Measurements from ENCODE around the gene FES. TPM values are rescaled to one million over a fixed set of nuclear protein-coding genes. Genes with fewer than 3 reads are reported as not detected.

The FES gene
- polyA plus RNA-seq, 3 donors, result 140 to 260 (median 157) TPM

DNA sequence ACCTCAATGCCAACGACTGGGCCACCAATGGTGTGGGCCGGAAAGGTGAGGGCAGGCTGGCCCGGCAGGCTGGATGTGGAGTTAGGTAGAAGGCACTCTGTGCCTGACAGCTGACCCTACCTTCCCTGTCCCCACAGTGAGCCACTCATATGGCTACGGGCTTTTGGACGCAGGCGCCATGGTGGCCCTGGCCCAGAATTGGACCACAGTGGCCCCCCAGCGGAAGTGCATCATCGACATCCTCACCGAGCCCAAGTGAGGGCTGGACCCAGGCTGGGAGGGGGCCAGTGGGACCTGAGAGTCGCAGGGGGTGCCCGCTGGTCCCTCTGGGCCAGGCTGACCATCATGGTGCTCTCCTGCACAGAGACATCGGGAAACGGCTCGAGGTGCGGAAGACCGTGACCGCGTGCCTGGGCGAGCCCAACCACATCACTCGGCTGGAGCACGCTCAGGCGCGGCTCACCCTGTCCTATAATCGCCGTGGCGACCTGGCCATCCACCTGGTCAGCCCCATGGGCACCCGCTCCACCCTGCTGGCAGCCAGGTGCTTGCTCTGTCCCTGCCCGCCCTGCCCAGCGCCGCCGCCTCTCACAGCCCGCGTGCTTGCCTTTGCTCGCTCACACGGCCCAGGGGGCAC is 4.5 kb upstream of the FES start:
- Histone ChIP-seq H3K27ac (ENCODE audit: low read depth in 1 of 2, low read length in 2 of 2) (no peak overlapping the region), H3K4me2 (replicated peaks; ENCODE audit: extremely low read depth, low read length, poor library complexity, severe bottlenecking) (no peak overlapping the region), H2AFZ (ENCODE audit: insufficient read depth, low read depth, low read length, poor library complexity, severe bottlenecking) (no peak overlapping the region), H3K4me3 (replicated peaks in 1 of 3; ENCODE audit: low read depth in 2 of 3, low read length in 3 of 3) (no peak overlapping the region), H3K9ac (ENCODE audit: insufficient read depth, low read length, poor library complexity, severe bottlenecking) (no peak overlapping the region), H3K9me3 (replicated peaks in 1 of 2; ENCODE audit: control insufficient read depth in 1 of 2, insufficient read depth in 1 of 2, low read length in 2 of 2) (no peaks in the 10 kb centered on the region), H3K79me2 (ENCODE audit: insufficient read depth, low read length) (peaks cover 63% of the 10 kb centered on the region), H3K27me3 (ENCODE audit: control insufficient read depth in 2 of 2, insufficient read depth in 2 of 2, low read length in 2 of 2) (no peaks in the 10 kb centered on the region), H3K36me3 (replicated peaks in 1 of 2; ENCODE audit: control insufficient read depth in 1 of 2, insufficient read depth in 2 of 2, low read length in 2 of 2) (peaks cover 74 to 79% of the 10 kb centered on the region in 2 donors), H3K4me1 (ENCODE audit: control insufficient read depth in 1 of 2, insufficient read depth in 2 of 2, low read length in 2 of 2) (peaks cover 12 to 23% of the 10 kb centered on the region in 2 donors), H4K20me1 (ENCODE audit: insufficient read depth, low read length) (peaks cover 73% of the 10 kb centered on the region)
- no peak overlapping the region for H3K27ac Mint-ChIP-seq
- no peaks in the 10 kb centered on the region for H3K9me3 Mint-ChIP-seq
- intact Hi-C loops (cut with micrococcal nuclease), result loop anchor here (5.0 to 10.0 kb wide), 3 partner anchors 63 to 165 kb away; partner anchors contain the start of gene BLM (in 1 of the 2)
- peaks cover 0 to 1% (median 0%) of the 10 kb centered on the region in 3 donors for H3K27me3 Mint-ChIP-seq (ENCODE audit: low read depth in 3 of 3)
- peaks cover 65 to 77% of the 10 kb centered on the region in 2 donors for H3K36me3 Mint-ChIP-seq
- H3K4me3 Mint-ChIP-seq, result no peak overlapping the region
- 97% methylated on average over 23 of the region's 35 CpGs for WGBS (ENCODE audit: insufficient coverage)
- H3K4me1 Mint-ChIP-seq, result peaks cover 14% of the 10 kb centered on the region
- DNase-seq, result no peak
- TF ChIP-seq, protein P1, sequence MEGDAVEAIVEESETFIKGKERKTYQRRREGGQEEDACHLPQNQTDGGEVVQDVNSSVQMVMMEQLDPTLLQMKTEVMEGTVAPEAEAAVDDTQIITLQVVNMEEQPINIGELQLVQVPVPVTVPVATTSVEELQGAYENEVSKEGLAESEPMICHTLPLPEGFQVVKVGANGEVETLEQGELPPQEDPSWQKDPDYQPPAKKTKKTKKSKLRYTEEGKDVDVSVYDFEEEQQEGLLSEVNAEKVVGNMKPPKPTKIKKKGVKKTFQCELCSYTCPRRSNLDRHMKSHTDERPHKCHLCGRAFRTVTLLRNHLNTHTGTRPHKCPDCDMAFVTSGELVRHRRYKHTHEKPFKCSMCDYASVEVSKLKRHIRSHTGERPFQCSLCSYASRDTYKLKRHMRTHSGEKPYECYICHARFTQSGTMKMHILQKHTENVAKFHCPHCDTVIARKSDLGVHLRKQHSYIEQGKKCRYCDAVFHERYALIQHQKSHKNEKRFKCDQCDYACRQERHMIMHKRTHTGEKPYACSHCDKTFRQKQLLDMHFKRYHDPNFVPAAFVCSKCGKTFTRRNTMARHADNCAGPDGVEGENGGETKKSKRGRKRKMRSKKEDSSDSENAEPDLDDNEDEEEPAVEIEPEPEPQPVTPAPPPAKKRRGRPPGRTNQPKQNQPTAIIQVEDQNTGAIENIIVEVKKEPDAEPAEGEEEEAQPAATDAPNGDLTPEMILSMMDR (IDR thresholded peaks at IDR 0.05), result no peak

DNA sequence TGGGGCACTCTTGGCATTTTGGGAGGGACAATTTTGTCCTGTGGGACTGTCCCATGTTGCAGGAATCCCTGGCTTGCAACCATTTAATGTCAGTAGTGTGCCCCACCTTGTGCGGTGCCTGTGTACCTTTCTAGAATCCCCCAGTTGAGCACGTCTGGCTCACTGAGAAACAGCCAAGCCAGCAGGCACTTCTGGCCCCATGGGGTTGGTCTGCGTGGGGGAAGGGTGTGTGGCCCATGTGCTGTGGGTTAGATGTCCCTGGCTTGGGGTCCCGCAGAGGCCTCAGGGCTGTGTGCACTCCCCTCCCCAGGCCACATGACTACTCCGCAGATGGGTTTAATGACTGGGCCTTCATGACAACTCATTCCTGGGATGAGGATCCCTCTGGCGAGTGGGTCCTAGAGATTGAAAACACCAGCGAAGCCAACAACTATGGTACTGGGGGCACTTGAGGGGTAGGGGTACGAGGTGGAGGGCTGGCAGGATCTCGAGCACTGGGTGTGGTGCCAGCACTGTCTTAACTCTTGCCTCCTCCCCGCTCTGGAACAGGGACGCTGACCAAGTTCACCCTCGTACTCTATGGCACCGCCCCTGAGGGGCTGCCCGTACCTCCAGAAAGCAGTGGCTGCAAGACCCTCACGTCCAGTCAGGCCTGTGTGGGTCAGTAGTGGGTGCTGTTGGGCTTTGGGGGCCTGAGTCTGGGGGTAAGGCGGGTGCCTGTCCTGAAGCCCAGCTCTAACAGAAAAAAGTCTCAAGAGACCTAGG is 3.7 kb upstream of the FES start:
- Histone ChIP-seq H3K79me2 (ENCODE audit: insufficient read depth, low read length) (peaks cover 63% of the 10 kb centered on the region), H4K20me1 (ENCODE audit: insufficient read depth, low read length) (peaks cover 72% of the 10 kb centered on the region), H3K27ac (ENCODE audit: low read depth in 1 of 2, low read length in 2 of 2) (no peak overlapping the region), H3K27me3 (ENCODE audit: control insufficient read depth in 2 of 2, insufficient read depth in 2 of 2, low read length in 2 of 2) (no peaks in the 10 kb centered on the region), H2AFZ (ENCODE audit: insufficient read depth, low read depth, low read length, poor library complexity, severe bottlenecking) (no peak overlapping the region), H3K4me2 (replicated peaks; ENCODE audit: extremely low read depth, low read length, poor library complexity, severe bottlenecking) (no peak overlapping the region), H3K9ac (ENCODE audit: insufficient read depth, low read length, poor library complexity, severe bottlenecking) (no peak overlapping the region), H3K36me3 (replicated peaks in 1 of 2; ENCODE audit: control insufficient read depth in 1 of 2, insufficient read depth in 2 of 2, low read length in 2 of 2) (peaks cover 72 to 75% of the 10 kb centered on the region in 2 donors), H3K4me3 (replicated peaks in 1 of 3; ENCODE audit: low read depth in 2 of 3, low read length in 3 of 3) (no peak overlapping the region), H3K9me3 (replicated peaks in 1 of 2; ENCODE audit: control insufficient read depth in 1 of 2, insufficient read depth in 1 of 2, low read length in 2 of 2) (no peaks in the 10 kb centered on the region), H3K4me1 (ENCODE audit: control insufficient read depth in 1 of 2, insufficient read depth in 2 of 2, low read length in 2 of 2) (peaks cover 15 to 30% of the 10 kb centered on the region in 2 donors)
- H3K36me3 Mint-ChIP-seq, result peaks cover 60 to 71% of the 10 kb centered on the region in 2 donors
- peak overlapping the region in 1 of 7 donors; percentile 35 for H3K27ac Mint-ChIP-seq
- intact Hi-C loops (cut with micrococcal nuclease), result loop anchor here in 1 of 2 donors (10.0 kb wide), 1 partner anchor 166 kb away; the partner anchor contains the start of gene BLM
- no peak overlapping the region for H3K4me3 Mint-ChIP-seq
- no peaks in the 10 kb centered on the region for H3K27me3 Mint-ChIP-seq (ENCODE audit: low read depth in 3 of 3)
- no peaks in the 10 kb centered on the region for H3K9me3 Mint-ChIP-seq
- WGBS (ENCODE audit: insufficient coverage), result 100% methylated on average over 12 of the region's 16 CpGs
- DNase-seq, result no peak
- TF ChIP-seq, protein P1 (IDR thresholded peaks at IDR 0.05), result no peak
- H3K4me1 Mint-ChIP-seq, result peaks cover 20% of the 10 kb centered on the region
